H54 (cell line): ENCODE results near the gene PARS2.

Experiments used
- DNase-seq: peaks from one replicate; pipeline ENCODE4 v3.0.0; 2011; ENCODE audit warnings: low spot score, mixed read lengths; ENCODE audit not compliant: insufficient read length
- FAIRE-seq: peaks from 3 replicates; lab custom pipeline; 2011; peaks lifted over from hg19 to GRCh38; lab: Jason Lieb, UNC
- POLR2A ChIP-seq: IDR thresholded peaks from 2 replicates; pipeline ENCODE4 v1.6.1; 2011; ENCODE audit warnings: low read depth, mild to moderate bottlenecking, low read length

PARS2 gene

GRCh38 chr1:54711536-54711935, 52.8 kb downstream of the PARS2 start:
- FAIRE-seq, result no peak
- TF ChIP-seq POLR2A, result no peak
- DNase-seq, result no peak

GRCh38 chr1:54710841-54711240, 53.5 kb downstream of the PARS2 start:
- DNase-seq (no peak), FAIRE-seq (no peak)
- no peak for TF ChIP-seq POLR2A

- no peak for DNase-seq
- FAIRE-seq, result no peak
- TF ChIP-seq POLR2A, result no peak
Observed at GRCh38 chr1:54710434-54710833, 53.9 kb downstream of the PARS2 start.

- FAIRE-seq (no peak), DNase-seq (no peak)
- no peak for TF ChIP-seq POLR2A
Observed at GRCh38 chr1:54709547-54710292, 54.6 kb downstream of the PARS2 start.

- FAIRE-seq, result no peak
- TF ChIP-seq POLR2A, result no peak
Observed at GRCh38 chr1:54708385-54708784, 55.9 kb downstream of the PARS2 start.

More at GRCh38 chr1:54708385-54708784, 55.9 kb downstream of the PARS2 start:
- no peak for DNase-seq
